ENCODE measurements around the gene TNFRSF19. TPM values are rescaled to one million over a fixed set of nuclear protein-coding genes. Genes with fewer than 3 reads are reported as not detected.
"Not testable (repeated sequence)": the region's sequence is repeated elsewhere in the genome, so short reads cannot be mapped to it uniquely, and the experiment has no call there.

The TNFRSF19 gene
- total and polyA plus RNA-seq, 2 of the 8 experiments (the other 6 are each of a cell fraction or from before 2014, with no cell fraction given): 0.50 to 0.95 TPM

DNA sequence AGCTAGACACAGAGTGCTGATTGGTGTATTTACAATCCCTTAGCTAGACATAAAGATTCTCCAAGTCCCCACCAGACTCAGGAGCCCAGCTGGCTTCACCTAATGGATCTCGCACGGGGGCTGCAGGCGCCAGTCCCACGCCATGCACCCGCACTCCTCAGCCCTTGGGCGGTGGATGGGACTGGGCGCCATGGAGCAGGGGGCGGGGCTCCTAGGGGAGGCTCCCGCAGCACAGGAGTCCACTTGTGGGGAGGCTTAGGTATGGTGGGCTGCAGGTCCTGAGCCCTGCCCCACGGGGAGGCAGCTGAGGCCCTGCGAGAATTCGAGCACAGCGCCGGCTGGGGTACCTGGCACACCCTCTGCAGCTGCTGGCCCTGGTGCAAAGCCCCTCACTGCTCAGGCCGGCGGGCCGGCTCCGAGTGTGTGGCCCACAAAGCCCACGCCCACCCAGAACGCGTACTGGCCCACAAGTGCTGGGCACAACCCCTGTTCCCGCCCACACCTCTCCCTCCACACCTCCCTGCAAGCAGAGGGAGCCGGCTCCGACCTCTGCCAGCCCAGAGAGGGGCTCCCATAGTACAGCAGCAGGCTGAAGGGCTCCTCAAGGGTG, 107.6 kb downstream of the TNFRSF19 start:
- H3K27ac ChIP-seq (ENCODE audit: low read depth, low read length); H2AFZ ChIP-seq (ENCODE audit: low read length); H3K4ac ChIP-seq (replicated peaks; ENCODE audit: insufficient read length, low read depth, low read length); H2BK5ac ChIP-seq (ENCODE audit: low read depth, low read length); H3K56ac ChIP-seq (replicated peaks; ENCODE audit: insufficient read length, low read depth, low read length); H3K4me3 ChIP-seq (ENCODE audit: extremely low read depth in 1 of 4, insufficient read depth in 2 of 4, low read depth in 3 of 4, low read length in 4 of 4); DNase-seq (ENCODE audit: low read depth in 1 of 2, low spot score in 2 of 2); H3K79me1 ChIP-seq (ENCODE audit: low read depth, low read length); H2AK5ac ChIP-seq (ENCODE audit: low read depth, low read length); H4K5ac ChIP-seq (ENCODE audit: insufficient read length, low read depth, low read length); H3K4me1 ChIP-seq (replicated peaks in 1 of 4; ENCODE audit: control insufficient read depth in 3 of 4, insufficient read depth in 4 of 4, low read length in 3 of 4); H3K23ac ChIP-seq (ENCODE audit: insufficient read length); POLR2A ChIA-PET (ENCODE audit: partially characterized antibody); H3K27me3 ChIP-seq (replicated peaks in 1 of 4; ENCODE audit: control insufficient read depth in 3 of 4, extremely low read depth in 1 of 4, insufficient read depth in 3 of 4, low read length in 3 of 4); H2BK120ac ChIP-seq (replicated peaks; ENCODE audit: low read depth, low read length); H3K79me2 ChIP-seq (ENCODE audit: control insufficient read depth in 1 of 2, insufficient read depth in 2 of 2, low read length in 2 of 2); H4K20me1 ChIP-seq (replicated peaks in 1 of 2; ENCODE audit: control insufficient read depth in 1 of 2, insufficient read depth in 2 of 2, low read length in 2 of 2); H3K4me2 ChIP-seq (ENCODE audit: insufficient read depth in 1 of 2, low read depth in 2 of 2, low read length in 2 of 2); H4K8ac ChIP-seq (ENCODE audit: extremely low read depth, insufficient read depth, low read length); H2BK20ac ChIP-seq (ENCODE audit: low read length); H3K36me3 ChIP-seq (ENCODE audit: control insufficient read depth in 2 of 4, insufficient read depth in 4 of 4, low read length in 3 of 4); FAIRE-seq; H3K23me2 ChIP-seq (ENCODE audit: low read depth, low read length); H3K14ac ChIP-seq (ENCODE audit: insufficient read length); H3K9ac ChIP-seq (replicated peaks in 1 of 4; ENCODE audit: extremely low read depth in 1 of 4, low read depth in 3 of 4, low read length in 3 of 4); H2BK15ac ChIP-seq (ENCODE audit: low read length); H2BK12ac ChIP-seq (ENCODE audit: low read depth, low read length); H4K91ac ChIP-seq (replicated peaks; ENCODE audit: insufficient read length, low read length); H3K18ac ChIP-seq (ENCODE audit: extremely low read depth, low read length): not testable (repeated sequence)
- CTCF ChIA-PET (ENCODE audit: partially characterized antibody): interaction anchor here (0.6 to 2.9 kb wide), 5 partner anchors 10 to 66 kb away, joined by 3 to 7 read pairs (median 3); no protein-coding TSS in a partner anchor
- H3K9me3 ChIP-seq (ENCODE audit: insufficient read depth in 2 of 2, low read depth in 1 of 2, low read length in 1 of 2): peaks cover 6 to 14% of the 10 kb centered on the region in 2 experiments; a peak in 3 of 4 replicates
- 97% methylated on average over 12 of the region's 24 CpGs; no CpG with 5 or more reads in 1 of the 2 experiments for WGBS, 2 experiments (ENCODE audit: extremely low coverage in 1 of 2, insufficient coverage in 1 of 2, insufficient read length in 1 of 2, insufficient replicate concordance in 2 of 2, low coverage in 1 of 2, low lambda C conversion rate in 2 of 2, missing lambda C conversion rate in 1 of 2)
